Calu3 (cell line): ENCODE results near the gene PCP4. TPM values are rescaled to one million over a fixed set of nuclear protein-coding genes. Genes with fewer than 3 reads are reported as not detected.

Experiments used
- BruUV-seq: library from RNA; stranded (reverse); fragments of 400-500 nt; replicated peaks from 2 replicates; lab custom pipeline; 2021; lab: Mats Ljungman, UMichigan
- CTCF ChIA-PET: fragments of 300-600 bp; sonication (Branson Sonifier 250); formaldehyde crosslinking; loops from one replicate; lab custom pipeline; 2022; ENCODE audit warnings: antibody characterized with exemption; lab: Charles Lee
- DNase-seq: peaks from one replicate; pipeline ENCODE4 v3.0.0; 2022
- H3K27ac Mint-ChIP-seq: one replicate; pipeline ENCODE4 v1.8.0; 2022; ENCODE audit warnings: mixed read lengths; ENCODE audit not compliant: unreplicated experiment
- H3K27me3 Mint-ChIP-seq: one replicate; pipeline ENCODE4 v1.8.0; 2022; ENCODE audit warnings: mixed read lengths; ENCODE audit not compliant: unreplicated experiment
- H3K36me3 Mint-ChIP-seq: one replicate; pipeline ENCODE4 v1.8.0; 2022; ENCODE audit warnings: mild to moderate bottlenecking, moderate library complexity, mixed read lengths; ENCODE audit not compliant: insufficient read depth, unreplicated experiment
- H3K4me1 Mint-ChIP-seq: one replicate; pipeline ENCODE4 v1.8.0; 2022; ENCODE audit warnings: mild to moderate bottlenecking, low read depth, mixed read lengths; ENCODE audit not compliant: unreplicated experiment
- H3K4me3 Mint-ChIP-seq: one replicate; pipeline ENCODE4 v1.8.0; 2022; ENCODE audit warnings: mild to moderate bottlenecking, low read depth, moderate library complexity, mixed read lengths; ENCODE audit not compliant: unreplicated experiment
- H3K9me3 Mint-ChIP-seq: one replicate; pipeline ENCODE4 v1.8.0; 2022; ENCODE audit warnings: low read depth, mixed read lengths; ENCODE audit not compliant: unreplicated experiment
- CTCF ChIP-seq: fragments of 200-600 bp; IDR thresholded peaks from one replicate; pipeline ENCODE4 v1.8.0; 2022; ENCODE audit warnings: antibody characterized with exemption; ENCODE audit not compliant: unreplicated experiment
- intact Hi-C: fragments of 100-400 bp; cut with micrococcal nuclease; formaldehyde crosslinking; loops from one replicate; pipeline ENCODE4 v1.10.0; 2022; ENCODE audit not compliant: unreplicated experiment
- total RNA-seq: library from RNA; stranded (reverse); gene quantifications from 2 replicates; pipeline ENCODE4 v1.2.3, GENCODE V29; 2022

Gene PCP4
- total RNA-seq, 1 experiment from 2014 or later, result not detected

- Mint-ChIP-seq H3K36me3 (no peaks in the 10 kb centered on the region), H3K9me3 (no peaks in the 10 kb centered on the region), H3K4me3 (no peak overlapping the region), H3K27ac (no peak overlapping the region), H3K4me1 (peaks cover 21% of the 10 kb centered on the region), H3K27me3 (peaks cover 15% of the 10 kb centered on the region)
- no peak for TF ChIP-seq CTCF
- BruUV-seq, result no TSS peak
- DNase-seq, result peak; percentile 70
- intact Hi-C loops, result no loop called here
- CTCF ChIA-PET, result interaction anchor here (1.2 kb wide), 1 partner anchor 74 kb away, joined by 3 read pairs; no protein-coding TSS in a partner anchor
Observed at GRCh38 chr21:39863111-39863510, 4.1 kb upstream of the PCP4 start.

GRCh38 chr21:39866093-39866492, 1.1 kb upstream of the PCP4 start:
- intact Hi-C loops, result loop anchor here (2.0 to 5.0 kb wide), 3 partner anchors 46 to 256 kb away; no protein-coding TSS in a partner anchor
- Mint-ChIP-seq H3K27me3 (peaks cover 40% of the 10 kb centered on the region), H3K9me3 (no peaks in the 10 kb centered on the region), H3K36me3 (no peaks in the 10 kb centered on the region), H3K4me1 (peaks cover 21% of the 10 kb centered on the region), H3K27ac (no peak overlapping the region), H3K4me3 (no peak overlapping the region)
- TF ChIP-seq CTCF, result no peak
- CTCF ChIA-PET, result no interaction called here
- no peak for DNase-seq
- no TSS peak for BruUV-seq

GRCh38 chr21:39869141-39869818, 2.0 kb downstream of the PCP4 start:
- Mint-ChIP-seq H3K4me3 (no peak overlapping the region), H3K9me3 (no peaks in the 10 kb centered on the region), H3K36me3 (no peaks in the 10 kb centered on the region), H3K4me1 (no peaks in the 10 kb centered on the region), H3K27me3 (peaks cover 42% of the 10 kb centered on the region), H3K27ac (no peak overlapping the region)
- CTCF ChIA-PET, result no interaction called here
- BruUV-seq, result no TSS peak
- TF ChIP-seq CTCF, result no peak
- no peak for DNase-seq
- intact Hi-C loops, result loop anchor here (5.0 kb wide), 2 partner anchors 43 to 253 kb away; no protein-coding TSS in a partner anchor

- intact Hi-C loops, result no loop called here
- TF ChIP-seq CTCF, result no peak
Observed at GRCh38 chr21:39873687-39874086, 6.4 kb downstream of the PCP4 start.

More at GRCh38 chr21:39873687-39874086, 6.4 kb downstream of the PCP4 start:
- no TSS peak for BruUV-seq
- no peaks in the 10 kb centered on the region for H3K4me1 Mint-ChIP-seq
- CTCF ChIA-PET, result no interaction called here
- DNase-seq, result no peak
- H3K9me3 Mint-ChIP-seq, result no peaks in the 10 kb centered on the region
- peaks cover 33% of the 10 kb centered on the region for H3K27me3 Mint-ChIP-seq
- H3K27ac Mint-ChIP-seq, result no peak overlapping the region
- H3K4me3 Mint-ChIP-seq, result no peak overlapping the region
- no peaks in the 10 kb centered on the region for H3K36me3 Mint-ChIP-seq
